H7 (cell line): ENCODE results near the gene CA7. TPM values are rescaled to one million over a fixed set of nuclear protein-coding genes. Genes with fewer than 3 reads are reported as not detected.
"Not testable (repeated sequence)": the region's sequence is repeated elsewhere in the genome, so short reads cannot be mapped to it uniquely, and the experiment has no call there.

Source experiments
- DNase-seq: peaks from one replicate; pipeline ENCODE4 v3.0.0; 2012
- H3K27me3 ChIP-seq: 2 replicates; pipeline ENCODE4 v1.6.0; 2011; ENCODE audit warnings: mild to moderate bottlenecking, low read length; ENCODE audit not compliant: control insufficient read depth, insufficient read depth
- H3K36me3 ChIP-seq: replicated peaks from 2 replicates; pipeline ENCODE4 v1.5.1; 2011; ENCODE audit warnings: low read length; ENCODE audit not compliant: control insufficient read depth, insufficient read depth
- H3K4me3 ChIP-seq: 2 replicates; pipeline ENCODE4 v1.5.1; 2011; ENCODE audit warnings: low read depth, mild to moderate bottlenecking, control low read depth, low read length, moderate library complexity; ENCODE audit not compliant: insufficient read depth
- total RNA-seq: library from RNA; depleted of rRNA; stranded (reverse); fragments of >200 nt; shearing (Covaris generic); gene quantifications from 2 replicates; pipeline ENCODE4 v1.2.3, GENCODE V29; 2014

The CA7 gene
- total RNA-seq, 1 experiment from 2014 or later = 0.48 TPM

GRCh38 chr16:66851166-66851964 is 7.2 kb downstream of the CA7 start:
- Histone ChIP-seq H3K27me3 (peaks cover 10% of the 10 kb centered on the region), H3K36me3 (no peaks in the 10 kb centered on the region), H3K4me3 (no peak overlapping the region)
- DNase-seq = peak; percentile 28

GRCh38 chr16:66853261-66854139 is 9.3 kb downstream of the CA7 start:
- no peaks in the 10 kb centered on the region for H3K36me3 ChIP-seq
- no peak overlapping the region for H3K4me3 ChIP-seq
- H3K27me3 ChIP-seq = no peaks in the 10 kb centered on the region; the same call in 1 of the 2 replicates
- peak; percentile 35 for DNase-seq

GRCh38 chr16:66856184-66856730 is 12.0 kb downstream of the CA7 start:
- H3K36me3 ChIP-seq = no peaks in the 10 kb centered on the region
- no peak overlapping the region for H3K4me3 ChIP-seq
- H3K27me3 ChIP-seq = no peaks in the 10 kb centered on the region
- peak; percentile 5 for DNase-seq

GRCh38 chr16:66856801-66857200 is 12.6 kb downstream of the CA7 start:
- DNase-seq = peak; percentile 13
- Histone ChIP-seq H3K27me3 (no peaks in the 10 kb centered on the region), H3K4me3 (no peak overlapping the region), H3K36me3 (no peaks in the 10 kb centered on the region)

- DNase-seq = peak; percentile 8
- no peak overlapping the region for H3K4me3 ChIP-seq
- no peaks in the 10 kb centered on the region for H3K27me3 ChIP-seq
- H3K36me3 ChIP-seq = no peaks in the 10 kb centered on the region
Measured at GRCh38 chr16:66857437-66857836, 13.2 kb downstream of the CA7 start.

- peak; percentile 10 for DNase-seq
- Histone ChIP-seq H3K27me3 (no peaks in the 10 kb centered on the region), H3K4me3 (no peak overlapping the region), H3K36me3 (no peaks in the 10 kb centered on the region)
Measured at GRCh38 chr16:66858740-66859396, 14.7 kb downstream of the CA7 start.

GRCh38 chr16:66859397-66860068 is 15.3 kb downstream of the CA7 start:
- peak; percentile 8 for DNase-seq
- Histone ChIP-seq H3K4me3 (no peak overlapping the region), H3K27me3 (no peaks in the 10 kb centered on the region), H3K36me3 (no peaks in the 10 kb centered on the region)

- H3K4me3 ChIP-seq = no peak overlapping the region
- no peaks in the 10 kb centered on the region for H3K27me3 ChIP-seq
- no peak for DNase-seq
- H3K36me3 ChIP-seq = no peaks in the 10 kb centered on the region
Measured at GRCh38 chr16:66862023-66862520, 17.9 kb downstream of the CA7 start.

- Histone ChIP-seq H3K36me3 (no peaks in the 10 kb centered on the region), H3K4me3 (no peak overlapping the region)
- DNase-seq = no peak
Measured at GRCh38 chr16:66863707-66864106, 19.5 kb downstream of the CA7 start.

GRCh38 chr16:66869424-66869823 is 25.2 kb downstream of the CA7 start:
- H3K27me3 ChIP-seq = no peaks in the 10 kb centered on the region
- H3K4me3 ChIP-seq = no peak overlapping the region
- H3K36me3 ChIP-seq = no peaks in the 10 kb centered on the region
- no peak for DNase-seq

More at GRCh38 chr16:66863707-66864106, 19.5 kb downstream of the CA7 start:
- H3K27me3 ChIP-seq = no peaks in the 10 kb centered on the region

GRCh38 chr16:66871363-66871762 is 27.1 kb downstream of the CA7 start:
- H3K27me3 ChIP-seq, H3K36me3 ChIP-seq, DNase-seq, H3K4me3 ChIP-seq: not testable (repeated sequence)

GRCh38 chr16:66871840-66872239 is 27.6 kb downstream of the CA7 start:
- H3K4me3 ChIP-seq = no peak overlapping the region
- DNase-seq = no peak
- no peaks in the 10 kb centered on the region for H3K36me3 ChIP-seq
- H3K27me3 ChIP-seq = no peaks in the 10 kb centered on the region

- no peak for DNase-seq
- H3K27me3 ChIP-seq = no peaks in the 10 kb centered on the region
- no peaks in the 10 kb centered on the region for H3K36me3 ChIP-seq
- H3K4me3 ChIP-seq = peak overlapping the region; percentile 39
Measured at GRCh38 chr16:66872559-66872942, 28.3 kb downstream of the CA7 start.
